ENCODE data around the gene WRAP73.

GRCh38 chr1:3630914-3631313, 19.0 kb downstream of the WRAP73 start:
- TF ChIP-seq CTCF (IDR thresholded peaks at IDR 0.05) (no peak), POLR2A (IDR thresholded peaks at IDR 0.05) (no peak), POLR2AphosphoS5 (IDR thresholded peaks at IDR 0.05; ENCODE audit: insufficient read depth in 1 of 2, low read depth in 1 of 2) (no peak)
